Forelimb muscle (tissue), 1 donor: ENCODE measurements around the gene SMC2. TPM values are rescaled to one million over a fixed set of nuclear protein-coding genes. Genes with fewer than 3 reads are reported as not detected.

Source experiments
- DNase-seq: peaks from one replicate; pipeline ENCODE4 v3.0.0-alpha.2; 2013; ENCODE audit warnings: low read depth
- polyA plus RNA-seq: library from polyadenylated mRNA; unstranded; fragments of 120-200 nt; gene quantifications from one replicate; pipeline ENCODE4 v1.2.1, GENCODE V29; 2013; ENCODE audit not compliant: insufficient read length

The SMC2 gene
- polyA plus RNA-seq, 1 donor = 21.4 TPM

DNA sequence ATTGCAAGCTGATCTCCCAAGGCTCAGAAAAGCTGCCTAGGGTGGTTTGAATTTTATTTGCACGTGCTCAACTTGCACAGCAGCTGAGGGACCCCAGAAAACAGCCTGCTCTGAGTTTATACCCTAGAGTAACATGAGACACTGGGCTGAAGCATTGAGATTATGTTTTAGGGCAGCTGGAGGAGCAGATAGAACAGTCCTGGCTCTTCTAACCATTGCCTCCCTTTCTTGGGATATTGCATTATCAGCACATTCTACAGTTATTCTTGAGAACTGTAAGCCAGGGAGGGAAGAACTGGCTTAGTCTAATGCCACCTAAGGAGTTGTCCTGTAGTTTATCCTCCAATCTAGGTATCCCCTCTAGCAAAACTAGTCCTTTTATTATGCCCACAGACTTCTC, 10.3 kb downstream of the SMC2 start:
- no peak for DNase-seq

DNA sequence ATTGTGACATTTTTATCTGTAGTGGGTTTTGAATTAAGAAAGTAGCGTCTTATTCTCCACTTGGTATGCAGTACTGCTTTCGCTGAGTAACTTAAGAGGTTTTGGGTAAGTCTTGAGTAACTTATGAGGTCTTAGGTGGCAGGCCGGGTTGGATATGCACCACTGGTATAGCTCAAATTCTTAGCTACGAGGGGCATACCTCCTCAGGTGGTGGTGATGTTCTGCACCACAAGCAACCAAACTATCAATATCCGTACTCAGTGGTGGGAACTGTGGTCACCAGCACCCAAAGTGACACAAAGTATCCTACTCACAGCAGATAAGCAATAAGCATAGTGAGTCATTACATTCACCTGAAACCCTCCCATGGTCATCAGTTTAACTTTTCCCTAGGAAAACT, 13.7 kb downstream of the SMC2 start:
- DNase-seq = no peak

DNA sequence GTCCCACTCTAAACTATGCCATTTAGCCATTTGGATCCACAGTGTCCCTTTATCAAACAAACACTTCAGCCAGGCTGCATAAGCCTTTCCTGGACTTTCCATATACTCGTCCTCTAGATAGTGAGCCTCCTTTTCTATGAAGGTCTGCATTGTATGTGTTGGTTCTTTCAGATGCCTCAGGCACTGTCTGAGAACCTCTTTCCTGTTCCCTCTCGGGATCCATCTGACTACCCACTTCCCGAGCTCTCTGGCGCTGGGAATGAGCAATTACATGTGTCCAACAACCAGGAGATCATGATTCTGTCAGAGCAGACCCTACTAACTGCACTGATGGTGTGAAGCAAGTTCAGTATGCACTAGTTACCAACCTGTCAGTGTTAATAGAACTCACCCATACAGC, 14.2 kb downstream of the SMC2 start:
- no peak for DNase-seq

DNA sequence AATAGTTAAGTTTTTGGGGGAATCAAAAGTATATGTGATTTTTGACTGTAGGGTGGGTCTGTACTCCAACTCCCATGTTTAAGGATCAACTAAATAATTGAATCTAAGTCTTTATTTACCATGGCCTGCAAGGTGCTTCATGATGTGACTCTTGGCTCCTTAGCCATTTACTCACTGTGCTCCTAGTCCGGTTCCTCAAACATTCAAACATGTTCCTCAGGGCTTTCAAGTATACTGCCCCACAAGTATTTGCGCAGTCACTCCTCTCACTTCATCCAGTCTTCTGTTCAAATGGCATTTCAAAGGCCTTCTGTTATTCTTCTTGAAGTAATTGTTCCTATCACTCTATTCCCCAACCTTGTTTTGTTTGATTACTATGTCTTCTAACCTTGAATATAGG, 16.4 kb downstream of the SMC2 start:
- no peak for DNase-seq

DNA sequence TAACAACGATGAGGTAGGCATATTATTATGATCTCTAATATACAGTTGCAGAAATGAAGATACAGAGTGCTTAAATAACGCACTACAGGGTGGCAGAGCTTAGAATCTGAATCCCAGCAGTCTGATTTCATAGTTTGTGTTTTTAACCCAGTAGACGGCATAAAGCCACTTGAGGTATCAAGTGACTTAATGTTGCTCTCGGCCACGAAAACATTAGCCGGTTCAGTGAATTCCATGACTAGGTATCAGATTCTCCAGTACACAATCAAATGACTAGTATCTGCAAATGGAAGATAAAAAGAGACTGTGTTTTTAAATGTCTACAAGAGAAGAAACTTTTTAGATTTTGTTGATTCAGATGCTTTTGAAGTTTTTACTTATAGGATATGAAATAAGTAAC, 24.8 kb downstream of the SMC2 start:
- no peak for DNase-seq

DNA sequence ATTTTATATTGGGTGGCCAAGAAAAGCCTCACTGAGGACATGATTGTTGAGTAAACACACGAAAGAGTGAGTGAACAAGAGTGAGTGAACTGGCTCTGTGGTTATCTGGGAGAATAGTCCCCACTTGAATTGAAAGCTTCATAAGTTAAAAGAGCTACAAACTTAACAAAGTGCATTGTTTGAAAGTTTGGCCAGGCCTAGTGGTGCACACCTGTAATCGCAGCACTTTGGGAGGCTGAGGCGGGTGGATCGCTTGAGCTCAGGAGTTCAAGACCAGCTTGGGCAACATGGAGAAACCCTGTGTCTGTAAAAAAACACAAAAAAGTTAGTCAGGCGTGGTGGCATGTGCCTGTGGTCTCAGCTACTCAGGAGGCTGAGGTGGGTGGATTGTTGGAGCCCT, 26.9 kb downstream of the SMC2 start:
- no peak for DNase-seq

DNA sequence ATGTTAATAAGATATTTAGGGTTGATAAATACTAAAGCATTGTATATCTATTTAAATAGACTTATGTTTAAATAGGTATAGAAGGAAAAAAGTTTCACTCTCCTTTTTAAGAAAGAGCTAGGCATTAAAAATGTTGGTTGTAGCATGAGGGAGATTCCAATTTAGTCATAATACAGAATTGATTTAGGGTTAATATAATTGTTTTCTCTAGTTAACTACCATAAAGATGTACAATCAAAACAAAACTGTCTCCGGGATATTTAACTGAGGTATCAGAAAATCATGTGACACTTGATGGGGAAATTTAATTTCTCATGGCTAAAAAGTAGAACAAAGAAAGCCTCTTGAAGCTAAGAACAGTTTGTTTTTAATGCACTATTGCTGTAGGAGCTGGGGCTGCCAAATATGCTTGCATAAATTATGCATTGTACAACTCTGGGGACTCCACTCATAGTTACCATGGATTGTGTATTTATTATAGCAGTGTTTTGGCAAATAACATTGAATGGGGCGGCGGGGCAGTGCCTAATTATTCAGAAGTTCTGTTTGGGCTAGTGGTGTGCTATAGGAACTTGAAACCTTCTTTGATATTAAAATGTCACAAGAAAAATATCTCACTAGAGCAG, 44.2 kb downstream of the SMC2 start:
- DNase-seq = no peak

DNA sequence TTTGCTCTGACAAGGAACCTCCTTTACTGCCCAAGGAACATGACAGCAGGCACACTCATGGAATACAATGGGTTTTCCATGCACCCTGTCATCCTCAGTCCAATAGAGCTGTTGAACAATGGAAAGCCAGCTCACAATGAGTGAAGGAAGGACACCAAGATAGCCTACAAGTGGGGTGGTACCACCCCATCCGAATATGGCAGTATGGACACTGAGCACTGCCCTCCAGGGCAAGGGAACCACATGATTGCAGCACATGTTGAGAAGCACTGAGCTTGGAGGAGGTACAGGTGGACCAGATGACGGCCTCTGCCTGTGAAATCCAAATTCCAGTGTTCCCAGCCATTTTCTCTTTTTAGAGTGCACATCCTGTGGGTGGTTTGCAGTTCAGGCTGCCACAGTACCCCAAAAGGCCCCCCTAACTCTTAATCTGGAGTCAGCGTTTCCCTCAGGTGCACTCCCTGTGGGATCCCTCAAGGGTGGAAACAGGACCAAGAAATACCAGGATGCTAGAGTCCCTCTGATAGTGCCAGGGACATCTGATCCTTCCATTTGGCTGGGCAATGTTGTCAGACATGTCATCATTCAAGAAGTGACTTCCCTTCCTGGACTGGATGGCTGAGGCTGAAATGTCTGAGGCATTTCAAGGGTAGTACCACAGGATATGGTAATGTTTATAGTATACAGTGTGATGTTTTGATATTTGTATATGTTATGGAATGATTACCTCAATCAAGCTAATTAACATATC, 48.9 kb downstream of the SMC2 start:
- DNase-seq = no peak

DNA sequence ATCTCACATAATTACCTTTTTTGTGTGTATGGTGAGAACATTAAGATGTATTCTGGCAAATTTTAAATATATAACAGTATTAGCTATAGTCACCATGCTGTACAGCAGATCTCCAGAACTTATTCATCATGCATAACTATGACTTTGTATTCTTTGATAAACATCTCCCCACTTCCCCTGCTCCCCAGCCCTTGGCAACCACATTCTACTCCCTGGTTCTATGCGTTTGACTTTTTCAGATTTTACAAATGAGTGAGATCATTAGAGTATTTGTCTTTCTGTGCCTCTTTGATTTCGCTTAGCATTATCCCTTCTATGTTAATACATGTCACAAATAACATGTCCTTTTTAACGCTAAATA, 49.4 kb downstream of the SMC2 start:
- no peak for DNase-seq

DNA sequence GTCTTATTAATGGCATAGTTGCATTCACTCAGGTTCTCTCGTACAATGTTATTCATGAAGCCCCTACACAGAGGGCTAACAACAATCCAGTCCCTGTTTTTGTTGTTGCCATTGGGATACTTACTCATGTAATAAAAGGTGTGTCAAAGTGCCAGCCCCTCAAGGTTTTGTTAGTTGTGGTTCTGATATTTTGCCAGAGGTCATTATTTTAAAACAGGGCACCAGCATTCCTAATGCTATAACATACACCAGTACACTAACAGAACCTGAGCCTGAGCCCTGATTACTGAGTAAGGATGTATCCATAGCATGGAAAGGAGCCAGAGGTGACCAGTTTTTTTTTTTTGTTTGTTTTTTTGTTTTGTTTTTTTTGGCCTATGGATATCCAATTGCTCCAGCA, 50.2 kb downstream of the SMC2 start:
- no peak for DNase-seq

DNA sequence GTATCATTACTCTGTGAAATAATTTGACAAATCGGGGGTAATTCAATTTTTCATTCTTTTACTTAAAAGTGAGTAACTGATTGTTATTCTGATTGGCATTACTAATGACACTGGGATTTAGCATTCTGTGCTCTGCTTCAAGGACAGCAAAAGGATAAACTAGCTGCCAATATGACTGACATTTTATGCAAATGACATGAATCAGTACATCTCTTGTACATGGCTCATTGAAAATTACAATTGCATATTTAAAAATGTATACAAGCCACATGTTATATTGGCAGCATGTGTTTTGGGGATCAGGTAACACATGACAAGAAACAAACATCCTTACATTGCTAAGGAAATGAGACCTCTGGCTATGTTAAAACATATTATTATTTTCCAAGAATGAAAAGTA, 79.0 kb downstream of the SMC2 start:
- DNase-seq = no peak

DNA sequence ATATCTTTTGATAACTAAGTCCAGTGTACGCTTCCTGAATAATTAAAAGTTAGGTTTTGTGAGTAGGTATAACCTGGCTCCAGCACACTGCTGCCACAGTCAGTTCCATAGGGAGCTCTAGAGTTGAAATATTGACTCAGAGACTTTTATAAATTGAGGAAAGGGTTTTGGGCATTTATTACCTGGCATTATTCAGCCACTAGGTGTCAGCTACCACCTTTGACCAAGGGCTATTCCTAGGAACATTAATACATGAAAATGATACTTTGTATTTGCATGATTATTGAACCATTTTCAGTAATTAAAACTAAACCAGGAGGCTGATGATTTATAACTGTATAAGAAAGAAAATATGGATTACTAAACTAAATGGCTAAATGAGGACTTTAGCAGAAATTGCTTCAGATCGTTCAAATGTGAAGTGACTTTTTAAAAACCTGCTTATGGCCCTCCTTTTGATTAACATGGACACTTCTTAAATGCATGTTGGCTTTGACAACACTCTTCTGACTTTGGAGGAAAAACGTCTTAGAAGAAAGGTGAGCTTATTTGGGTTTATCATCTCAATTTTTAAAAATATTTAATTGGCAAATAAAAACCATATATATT, 83.0 kb downstream of the SMC2 start:
- DNase-seq = no peak

DNA sequence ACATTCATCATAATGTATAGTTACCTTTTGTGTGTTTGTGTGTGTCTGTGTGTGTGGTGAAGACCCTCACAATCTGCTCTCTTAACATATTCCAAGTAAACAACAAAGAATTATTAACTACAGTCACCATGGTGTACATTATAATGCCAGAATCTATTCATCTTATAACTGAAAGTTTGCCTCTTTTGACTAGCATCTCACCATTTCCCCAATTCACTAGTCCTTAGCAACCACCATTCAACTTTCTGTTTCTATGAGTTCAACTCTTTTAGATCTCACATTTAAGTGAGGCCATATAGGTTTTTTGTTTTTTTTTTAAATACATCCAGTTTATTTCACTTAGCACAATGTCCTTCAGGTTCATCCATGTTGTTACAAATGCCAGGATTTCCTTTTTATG, 83.6 kb downstream of the SMC2 start:
- DNase-seq = no peak
